ENCODE data around the gene GALNT1.

Gene GALNT1

DNA sequence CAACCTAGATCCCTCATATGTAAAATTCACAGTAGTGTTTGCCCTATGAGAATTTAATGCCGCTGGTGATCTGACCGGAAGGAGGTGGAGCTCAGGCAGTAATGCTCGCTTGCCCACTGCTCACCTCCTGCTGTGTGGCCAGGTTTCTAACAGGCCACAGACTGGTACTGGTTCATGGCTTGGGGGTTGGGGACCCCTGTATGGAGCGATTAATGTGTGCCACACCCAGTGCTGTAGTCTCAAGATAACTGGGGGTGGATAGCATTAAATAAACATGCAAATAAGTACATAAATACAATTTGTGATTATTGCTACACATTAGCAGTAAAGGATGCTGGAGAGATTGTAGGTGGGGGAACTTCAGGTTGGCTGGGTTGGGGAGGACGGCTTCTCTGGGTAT is 3.2 kb downstream of the GALNT1 start:
- no peak for DNase-seq

GRCh38 chr18:35585608-35586007 is 4.1 kb downstream of the GALNT1 start:
- DNase-seq = no peak

GRCh38 chr18:35588122-35588521 is 6.6 kb downstream of the GALNT1 start:
- no peak for DNase-seq

GRCh38 chr18:35588995-35589394 is 7.5 kb downstream of the GALNT1 start:
- DNase-seq = no peak

- DNase-seq = no peak
Observed at GRCh38 chr18:35589546-35589945, 8.0 kb downstream of the GALNT1 start.

- DNase-seq = no peak
Observed at GRCh38 chr18:35590935-35591334, 9.4 kb downstream of the GALNT1 start.

GRCh38 chr18:35592298-35592697 is 10.8 kb downstream of the GALNT1 start:
- DNase-seq = no peak

GRCh38 chr18:35593859-35594258 is 12.3 kb downstream of the GALNT1 start:
- no peak for DNase-seq

DNA sequence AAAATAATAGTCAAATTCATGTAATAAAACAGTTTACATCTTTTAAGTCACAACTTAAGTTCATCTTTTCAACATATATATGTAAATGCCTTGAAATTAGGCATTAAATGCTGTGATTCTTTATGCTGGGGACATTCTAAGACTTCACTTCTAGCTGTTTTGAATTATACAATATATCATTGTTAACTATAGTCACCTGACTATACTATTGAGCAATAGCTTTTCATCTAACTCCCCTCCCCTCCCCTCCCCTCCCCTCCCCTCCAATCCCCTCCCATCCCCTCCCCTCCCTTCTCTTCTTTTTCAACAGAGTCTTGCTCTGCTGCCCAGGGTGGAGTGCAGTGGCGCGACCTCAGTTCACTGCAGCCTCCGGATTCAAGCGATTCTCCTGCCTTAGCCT is 16.2 kb downstream of the GALNT1 start:
- DNase-seq = no peak

DNA sequence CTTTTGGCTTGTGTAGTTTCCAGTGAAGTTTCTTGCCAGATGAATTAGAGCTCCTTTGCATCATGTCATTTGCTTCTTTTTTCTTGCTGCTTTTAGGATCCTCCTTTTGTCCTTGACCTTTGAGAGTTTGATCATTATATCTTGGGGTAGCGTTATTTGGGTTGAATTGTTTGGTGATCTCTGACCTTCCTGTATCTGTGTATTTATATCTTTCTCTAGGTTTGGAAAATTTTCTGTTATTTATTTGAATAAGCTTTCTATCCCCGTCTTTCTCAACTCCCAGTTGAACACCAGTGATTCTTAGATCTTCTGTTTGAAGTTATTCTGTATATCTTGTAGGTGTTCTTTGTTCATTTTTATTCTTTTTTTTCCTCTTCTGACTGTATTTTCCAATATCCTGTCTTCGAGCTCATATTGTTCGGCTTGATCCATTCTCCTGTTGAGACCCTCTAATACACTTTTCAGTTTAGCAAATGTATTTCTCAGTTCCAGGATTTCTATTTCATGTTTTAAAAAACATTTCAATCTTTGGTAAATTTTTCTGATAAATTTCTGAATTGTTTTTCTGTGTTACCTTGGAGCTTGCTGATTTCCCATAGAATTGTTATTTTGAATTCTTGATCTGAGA is 20.8 kb downstream of the GALNT1 start:
- no peak for DNase-seq

GRCh38 chr18:35603008-35603407 is 21.5 kb downstream of the GALNT1 start:
- DNase-seq = no peak

DNA sequence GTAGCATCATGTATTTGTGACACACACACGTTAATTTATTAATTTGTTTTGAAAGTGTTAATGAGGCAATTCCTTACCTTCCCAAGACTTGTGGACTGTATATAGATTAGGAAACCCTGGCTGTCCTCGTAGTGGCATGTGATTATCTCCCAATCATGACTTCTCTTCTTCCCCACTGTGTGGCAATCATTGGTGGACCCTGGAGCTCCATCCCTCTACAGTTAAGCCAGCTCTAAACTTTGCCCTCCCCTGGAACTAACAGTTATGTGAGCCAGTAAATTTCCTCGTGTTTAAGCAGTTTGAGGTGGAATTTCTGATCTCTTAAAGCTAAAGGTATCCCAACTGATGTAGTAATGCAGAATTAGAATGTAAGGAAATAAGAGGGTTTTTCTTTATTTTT is 22.0 kb downstream of the GALNT1 start:
- no peak for DNase-seq

GRCh38 chr18:35604369-35604768 is 22.8 kb downstream of the GALNT1 start:
- no peak for DNase-seq

GRCh38 chr18:35605686-35606417 is 24.3 kb downstream of the GALNT1 start:
- no peak for DNase-seq

- DNase-seq = no peak
Observed at GRCh38 chr18:35609236-35609635, 27.7 kb downstream of the GALNT1 start.

DNA sequence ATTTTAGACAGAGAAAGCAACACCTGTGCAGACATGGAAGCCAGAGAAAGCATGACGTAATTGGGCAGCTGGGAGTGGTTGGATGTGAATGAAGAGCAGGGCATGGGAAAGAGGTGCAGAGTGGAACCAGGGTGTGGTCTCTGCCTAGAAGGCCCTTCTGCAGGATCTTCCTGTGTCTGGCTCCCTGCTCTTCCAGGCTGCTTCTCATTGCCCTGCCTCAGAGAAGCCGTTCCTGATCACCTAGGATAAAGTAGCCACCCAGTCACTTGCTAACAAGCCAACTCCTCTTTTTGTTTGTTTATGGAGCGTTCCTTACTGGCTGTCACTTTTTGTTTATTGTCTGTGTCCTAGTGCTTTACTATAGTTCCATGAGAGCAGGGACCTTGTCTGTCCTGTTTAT is 28.5 kb downstream of the GALNT1 start:
- no peak for DNase-seq

DNA sequence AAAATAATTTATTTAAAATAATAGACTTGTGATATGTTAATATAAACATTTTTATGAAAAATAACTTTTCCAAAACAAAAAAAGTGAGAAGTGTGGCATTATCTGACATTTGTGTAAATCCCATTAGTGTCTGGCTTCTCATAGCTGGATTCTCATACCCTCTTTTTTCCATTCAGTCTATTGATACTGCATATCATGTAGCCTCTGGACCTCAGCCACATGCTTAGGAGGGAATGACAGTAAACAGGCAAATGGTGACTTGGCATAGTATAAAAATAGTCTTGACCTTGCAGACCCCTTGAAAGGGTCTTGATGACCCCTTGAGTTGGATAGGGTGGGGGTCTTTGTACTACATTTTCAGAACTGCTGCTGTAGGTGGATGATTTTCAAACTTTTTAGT is 29.2 kb downstream of the GALNT1 start:
- no peak for DNase-seq

DNA sequence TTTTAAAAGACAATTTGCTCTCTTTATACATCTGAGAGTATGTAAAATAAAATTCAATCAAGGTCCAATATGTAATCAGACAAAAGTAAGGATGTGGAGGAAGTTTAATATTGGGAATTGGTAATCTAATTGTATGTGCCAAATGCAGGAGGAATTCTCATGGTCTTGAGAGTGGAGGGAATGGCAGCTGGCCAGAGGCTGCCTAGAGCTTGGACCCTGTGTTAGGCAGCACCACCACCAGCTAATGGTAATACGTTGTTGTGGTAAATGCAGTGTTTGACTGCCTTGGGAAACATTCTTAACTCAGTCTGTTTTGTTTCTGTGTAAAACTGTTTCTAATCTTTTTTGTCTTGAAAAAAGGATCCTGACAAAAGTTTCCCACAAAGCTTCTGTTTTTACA is 30.0 kb downstream of the GALNT1 start:
- DNase-seq = no peak

GRCh38 chr18:35616074-35616473 is 34.5 kb downstream of the GALNT1 start:
- DNase-seq = no peak

GRCh38 chr18:35616664-35617423 is 35.3 kb downstream of the GALNT1 start:
- no peak for DNase-seq

GRCh38 chr18:35617865-35618264 is 36.3 kb downstream of the GALNT1 start:
- DNase-seq = no peak

DNA sequence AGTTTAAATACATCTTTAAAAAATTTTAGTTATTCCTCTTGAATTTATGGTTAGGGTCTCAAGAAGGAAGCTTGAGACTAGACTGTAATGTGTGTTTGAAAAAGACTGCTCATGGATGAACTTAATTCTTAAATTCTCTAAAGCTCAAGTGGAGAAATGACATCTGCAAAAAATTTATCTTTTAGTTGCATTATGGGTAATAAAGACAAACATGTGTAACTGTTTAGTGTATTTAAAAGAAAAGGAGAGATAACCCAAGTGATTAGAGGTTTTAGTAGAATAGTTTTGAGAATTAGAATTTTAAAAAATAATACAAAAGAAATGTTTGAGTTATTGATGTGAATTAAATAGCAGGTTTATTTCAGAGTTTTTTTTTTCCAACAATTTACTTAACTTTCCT is 36.7 kb downstream of the GALNT1 start:
- DNase-seq = no peak

- DNase-seq = no peak
Observed at GRCh38 chr18:35618696-35619095, 37.2 kb downstream of the GALNT1 start.

GRCh38 chr18:35619464-35619863 is 37.9 kb downstream of the GALNT1 start:
- no peak for DNase-seq

Data from NCI-H1417 treated with DMSO at 0.1 percent for 48 hours (cell line).